Body of pancreas (tissue), 4 donors: ENCODE measurements around the gene GALNT14. TPM values are rescaled to one million over a fixed set of nuclear protein-coding genes. Genes with fewer than 3 reads are reported as not detected.

ENCODE experiments used
- ATAC-seq: fragments of 150-250 bp; one replicate; pipeline ENCODE4 v1.9.1; 2016
- DNase-seq, 4 donors: peaks; one replicate each; pipeline ENCODE4 v3.0.0-alpha.2; 2019
- H3K27ac ChIP-seq, 4 donors: fragments of 200-600 bp; sonication (generic); 1 replicate in 3 of 4; 2 replicates in 1 of 4; pipeline versions ENCODE4 v1.5.1 to v1.6.1; 2016 to 2019; ENCODE audit warnings: mild to moderate bottlenecking in 1 of 4, mixed read lengths in 1 of 4, moderate library complexity in 1 of 4
- H3K27me3 ChIP-seq, 2 donors: fragments of 200-600 bp; sonication (generic); one replicate each; pipeline ENCODE4 v1.6.0; 2016; ENCODE audit warnings: mild to moderate bottlenecking in 1 of 2
- H3K36me3 ChIP-seq, 2 donors: fragments of 200-600 bp; sonication (generic); replicated peaks in 1 of 2; 2 replicates each; pipeline ENCODE4 v1.5.1; 2016; ENCODE audit warnings: low read depth in 2 of 2; ENCODE audit not compliant: insufficient read depth in 1 of 2
- H3K4me1 ChIP-seq: fragments of 200-600 bp; sonication (generic); one replicate; pipeline ENCODE4 v1.6.0; 2016
- H3K4me3 ChIP-seq, 2 donors: fragments of 200-600 bp; sonication (generic); 1 replicate in 1 of 2; 2 replicates in 1 of 2; pipeline ENCODE4 v1.5.1; 2016 to 2019
- H3K9me3 ChIP-seq, 3 donors: fragments of 200-600 bp; sonication (generic); 1 replicate in 2 of 3; 2 replicates in 1 of 3; pipeline ENCODE4 v1.5.1; 2016
- POLR2A ChIP-seq, 3 donors: fragments of 450-650 bp; IDR thresholded peaks; one replicate each; pipeline ENCODE4 v1.6.1; 2016; ENCODE audit warnings: antibody characterized with exemption in 3 of 3, mild to moderate bottlenecking in 2 of 3
- whole genome bisulfite sequencing, 2 donors: methylation state at CpG; one replicate each; pipeline ENCODE4 v1.1.5; 2017; 5-methylcytosine and 5-hydroxymethylcytosine counted together
- intact Hi-C: fragments of 100-400 bp; cut with DNase I; formaldehyde crosslinking; loops from one replicate; pipeline ENCODE4 v1.15.1; 2023
- total RNA-seq, 2 donors: library from RNA; depleted of rRNA; stranded (reverse); fragments of >200 nt; gene quantifications; one replicate each; pipeline ENCODE4 v1.1.0, GENCODE V29; 2016
- TF ChIP-seq, protein P1 (sequence below), 7 experiments: fragments of 450-650 bp in 4 of 7; fragments of 200-600 bp in 3 of 7; sonication (generic) in 3 of 7; IDR thresholded peaks; one replicate each; pipeline ENCODE4 v1.5.1; 2016 to 2019; ENCODE audit warnings: antibody characterized with exemption in 7 of 7

Gene GALNT14
- total RNA-seq, 2 donors from 2014 or later, result 2.6 to 6.7 TPM

DNA sequence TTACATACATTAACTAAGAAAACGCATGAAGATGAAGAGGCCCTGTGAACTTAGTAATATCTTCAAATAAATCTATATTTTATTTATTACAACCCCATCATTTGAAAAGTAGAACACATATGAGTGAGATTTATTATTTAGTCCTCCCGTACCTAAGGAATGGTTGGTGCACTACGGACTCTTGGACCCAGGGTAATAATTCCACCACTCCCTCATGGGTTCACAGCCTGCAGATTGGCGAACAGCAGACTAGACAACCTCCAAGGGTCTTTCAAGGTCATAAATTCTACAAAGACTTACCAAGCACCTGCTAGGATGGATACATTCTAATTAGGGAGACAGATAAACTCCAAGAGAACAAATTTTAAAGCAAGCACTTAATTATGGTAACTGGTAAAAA, 51.6 kb downstream of the GALNT14 start:
- ATAC-seq (no peak), DNase-seq (no peak)
- H3K36me3 ChIP-seq, result no peaks in the 10 kb centered on the region
- intact Hi-C loops, result no loop called here
- H3K9me3 ChIP-seq, result no peaks in the 10 kb centered on the region
- WGBS, 2 donors, result 78 to 79% methylated on average over 4 of the region's 4 CpGs
- no peak overlapping the region for H3K27ac ChIP-seq
- no peaks in the 10 kb centered on the region for H3K27me3 ChIP-seq
- peaks cover 9% of the 10 kb centered on the region for H3K4me1 ChIP-seq
- TF ChIP-seq, protein P1, sequence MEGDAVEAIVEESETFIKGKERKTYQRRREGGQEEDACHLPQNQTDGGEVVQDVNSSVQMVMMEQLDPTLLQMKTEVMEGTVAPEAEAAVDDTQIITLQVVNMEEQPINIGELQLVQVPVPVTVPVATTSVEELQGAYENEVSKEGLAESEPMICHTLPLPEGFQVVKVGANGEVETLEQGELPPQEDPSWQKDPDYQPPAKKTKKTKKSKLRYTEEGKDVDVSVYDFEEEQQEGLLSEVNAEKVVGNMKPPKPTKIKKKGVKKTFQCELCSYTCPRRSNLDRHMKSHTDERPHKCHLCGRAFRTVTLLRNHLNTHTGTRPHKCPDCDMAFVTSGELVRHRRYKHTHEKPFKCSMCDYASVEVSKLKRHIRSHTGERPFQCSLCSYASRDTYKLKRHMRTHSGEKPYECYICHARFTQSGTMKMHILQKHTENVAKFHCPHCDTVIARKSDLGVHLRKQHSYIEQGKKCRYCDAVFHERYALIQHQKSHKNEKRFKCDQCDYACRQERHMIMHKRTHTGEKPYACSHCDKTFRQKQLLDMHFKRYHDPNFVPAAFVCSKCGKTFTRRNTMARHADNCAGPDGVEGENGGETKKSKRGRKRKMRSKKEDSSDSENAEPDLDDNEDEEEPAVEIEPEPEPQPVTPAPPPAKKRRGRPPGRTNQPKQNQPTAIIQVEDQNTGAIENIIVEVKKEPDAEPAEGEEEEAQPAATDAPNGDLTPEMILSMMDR (IDR thresholded peaks at IDR 0.05), result no peak
- TF ChIP-seq POLR2A (IDR thresholded peaks at IDR 0.05), result no peak
- H3K4me3 ChIP-seq, result no peak overlapping the region

DNA sequence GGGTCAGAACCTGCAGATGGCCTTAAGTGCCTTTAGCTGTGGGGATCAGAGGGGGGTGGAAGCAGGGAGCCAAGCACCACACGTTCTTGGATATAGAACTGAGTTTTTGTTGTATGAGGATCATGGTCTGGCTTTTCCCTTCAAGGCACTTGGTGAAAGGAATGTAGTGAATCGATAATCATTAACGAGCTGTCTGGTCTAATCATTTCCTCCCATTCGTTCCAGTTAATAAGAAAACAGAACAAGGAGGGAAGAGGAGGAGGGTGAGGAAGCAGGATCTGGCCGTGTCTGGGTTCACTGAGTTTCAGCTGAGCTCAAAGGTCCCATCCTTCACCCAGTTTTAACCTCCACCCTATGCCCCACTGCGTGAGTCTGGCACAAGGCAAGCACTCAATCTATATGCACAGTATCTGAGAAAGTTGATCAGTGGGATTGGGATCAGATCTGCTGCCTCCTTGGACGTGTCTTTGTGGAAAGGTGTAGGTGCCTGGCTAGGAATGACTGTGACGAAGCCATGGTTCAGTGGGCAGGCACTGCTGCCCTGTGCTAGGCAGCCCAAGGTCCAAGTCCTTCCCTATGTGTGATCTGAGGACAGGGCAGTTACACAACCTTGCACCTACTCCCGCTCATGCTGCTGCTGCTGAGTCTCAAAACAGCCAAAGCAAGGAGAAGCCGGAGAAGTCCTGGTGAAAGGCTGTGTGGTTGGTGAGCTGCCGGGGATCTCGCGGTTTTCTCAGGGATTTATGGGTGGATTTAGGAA, 54.8 kb downstream of the GALNT14 start:
- H3K4me3 ChIP-seq, result no peak overlapping the region
- TF ChIP-seq POLR2A (IDR thresholded peaks at IDR 0.05), result no peak
- TF ChIP-seq, protein P1 (IDR thresholded peaks at IDR 0.05), result no peak
- ATAC-seq (peak; percentile 42), DNase-seq (no peak)
- H3K9me3 ChIP-seq, result no peaks in the 10 kb centered on the region
- peaks cover 16% of the 10 kb centered on the region for H3K4me1 ChIP-seq
- 50 to 55% methylated on average over 13 of the region's 13 CpGs for WGBS, 2 donors
- intact Hi-C loops, result no loop called here
- no peaks in the 10 kb centered on the region for H3K27me3 ChIP-seq
- peak overlapping the region; percentile 3 to 49 (median 30) for H3K27ac ChIP-seq
- H3K36me3 ChIP-seq, result no peaks in the 10 kb centered on the region

DNA sequence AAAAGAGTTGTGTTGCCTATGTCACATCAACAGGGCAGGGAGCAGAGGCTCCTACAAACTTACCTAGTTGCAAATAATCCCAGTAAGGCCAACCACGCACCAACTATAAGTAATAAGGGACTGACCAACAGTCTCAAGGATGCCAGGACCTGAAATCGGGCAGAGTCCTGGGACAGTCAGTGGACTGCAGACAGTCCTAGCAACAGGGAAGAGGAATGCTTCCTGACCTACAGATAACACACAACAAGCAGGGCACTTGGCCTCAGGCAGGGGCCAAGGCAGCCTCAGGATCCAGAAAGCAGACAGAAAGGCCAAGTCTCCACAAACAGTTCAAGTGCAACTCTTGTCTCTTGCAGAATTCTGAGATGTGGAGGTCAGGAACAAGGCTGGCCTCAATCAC, 56.2 kb downstream of the GALNT14 start:
- no peaks in the 10 kb centered on the region for H3K9me3 ChIP-seq
- intact Hi-C loops, result no loop called here
- H3K4me3 ChIP-seq, result no peak overlapping the region
- DNase-seq (no peak), ATAC-seq (no peak)
- H3K27ac ChIP-seq, result no peak overlapping the region
- H3K36me3 ChIP-seq, result no peaks in the 10 kb centered on the region
- WGBS, 2 donors, result 74 to 85% methylated on average over 2 of the region's 2 CpGs
- H3K4me1 ChIP-seq, result peaks cover 16% of the 10 kb centered on the region
- H3K27me3 ChIP-seq, result no peaks in the 10 kb centered on the region
- TF ChIP-seq POLR2A (IDR thresholded peaks at IDR 0.05), result no peak
- TF ChIP-seq, protein P1 (IDR thresholded peaks at IDR 0.05), result no peak

DNA sequence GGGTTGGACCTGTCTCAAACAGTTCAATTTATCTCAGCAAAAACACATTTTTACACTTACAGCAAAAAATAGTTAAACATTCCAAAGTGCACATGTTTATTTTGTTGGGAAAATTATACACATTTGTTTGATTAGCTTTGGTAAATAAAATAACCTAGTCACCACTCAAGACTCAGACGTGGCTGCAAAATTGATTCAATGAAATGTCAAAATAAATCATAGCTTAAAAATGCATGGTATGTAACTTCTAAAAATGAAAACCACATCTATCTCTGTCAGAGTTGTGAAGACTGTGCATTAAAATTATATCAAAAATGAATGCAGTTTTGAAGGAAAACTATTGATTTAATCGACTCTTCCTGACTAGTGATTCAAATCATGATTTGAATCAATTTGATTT, 56.7 kb downstream of the GALNT14 start:
- intact Hi-C loops, result no loop called here
- no peak overlapping the region for H3K4me3 ChIP-seq
- WGBS, 2 donors, result 22 to 29% methylated on average over 2 of the region's 2 CpGs

More for the DNA sequence above, 56.7 kb downstream of the GALNT14 start:
- no peak for TF ChIP-seq POLR2A (IDR thresholded peaks at IDR 0.05)
- TF ChIP-seq, protein P1 (IDR thresholded peaks at IDR 0.05), result no peak
- DNase-seq, result no peak
- peaks cover 16% of the 10 kb centered on the region for H3K4me1 ChIP-seq
- no peaks in the 10 kb centered on the region for H3K36me3 ChIP-seq
- H3K9me3 ChIP-seq, result no peaks in the 10 kb centered on the region
- ATAC-seq, result no peak
- no peak overlapping the region for H3K27ac ChIP-seq
- no peaks in the 10 kb centered on the region for H3K27me3 ChIP-seq
